Endodermal cell (in vitro differentiated cells): ENCODE measurements around the gene RXRA. TPM values are rescaled to one million over a fixed set of nuclear protein-coding genes. Genes with fewer than 3 reads are reported as not detected.
A peak's percentile ranks its signal among the peaks of the same experiment; 100 is the strongest.

ENCODE experiments used
- DNase-seq: peaks from one replicate; pipeline ENCODE4 v3.0.0-alpha.2; 2017
- H3K27ac ChIP-seq: 2 replicates; pipeline ENCODE4 v1.5.1; 2013; ENCODE audit warnings: mild to moderate bottlenecking, low read depth, low read length, moderate library complexity
- H3K27me3 ChIP-seq: 2 replicates; pipeline ENCODE4 v1.6.1; 2013; ENCODE audit warnings: mild to moderate bottlenecking, low read length, moderate library complexity; ENCODE audit not compliant: insufficient read depth, control insufficient read depth, poor library complexity, severe bottlenecking
- H3K36me3 ChIP-seq: 2 replicates; pipeline ENCODE4 v1.7.0; 2013; ENCODE audit warnings: mild to moderate bottlenecking, low read length, moderate library complexity; ENCODE audit not compliant: control insufficient read depth, insufficient read depth
- H3K4me1 ChIP-seq: one replicate; pipeline ENCODE4 v1.7.0; 2013; ENCODE audit warnings: low read length; ENCODE audit not compliant: control insufficient read depth, insufficient read depth
- H3K4me3 ChIP-seq: 2 replicates; pipeline ENCODE4 v1.5.1; 2013; ENCODE audit warnings: mild to moderate bottlenecking, low read length, moderate library complexity
- H3K9ac ChIP-seq: 2 replicates; pipeline ENCODE4 v1.6.1; 2013; ENCODE audit warnings: mild to moderate bottlenecking, low read length, moderate library complexity; ENCODE audit not compliant: poor library complexity, severe bottlenecking; ENCODE audit errors: extremely low read depth
- H3K9me3 ChIP-seq: 2 replicates; pipeline ENCODE4 v1.6.1; 2013; ENCODE audit warnings: mild to moderate bottlenecking, low read length, moderate library complexity; ENCODE audit not compliant: control insufficient read depth
- H3K27ac Mint-ChIP-seq: 2 replicates; pipeline ENCODE4 v1.8.0; 2020; ENCODE audit warnings: mixed read lengths
- H3K27me3 Mint-ChIP-seq: 2 replicates; pipeline ENCODE4 v1.8.0; 2021; ENCODE audit warnings: mild to moderate bottlenecking, mixed read lengths; ENCODE audit not compliant: insufficient read depth
- H3K36me3 Mint-ChIP-seq: 2 replicates; pipeline ENCODE4 v1.8.0; 2020; ENCODE audit warnings: low read depth, mixed read lengths
- H3K4me1 Mint-ChIP-seq: 2 replicates; pipeline ENCODE4 v1.8.0; 2020; ENCODE audit warnings: mixed read lengths
- H3K4me3 Mint-ChIP-seq: 2 replicates; pipeline ENCODE4 v1.8.0; 2020; ENCODE audit warnings: mild to moderate bottlenecking, moderate library complexity, mixed read lengths
- H3K9me3 Mint-ChIP-seq: 2 replicates; pipeline ENCODE4 v1.8.0; 2020; ENCODE audit warnings: mild to moderate bottlenecking, mixed read lengths
- WGBS, 2 experiments: methylation state at CpG; one replicate each; pipeline versions ENCODE4 v1.1.5 to v1.1.7; 2013; ENCODE audit warnings: missing lambda C conversion rate in 2 of 2, mixed read lengths in 1 of 2; ENCODE audit not compliant: insufficient coverage in 1 of 2, insufficient read length in 1 of 2; 5-methylcytosine and 5-hydroxymethylcytosine counted together
- total RNA-seq, 2 donors: library from RNA; stranded (reverse); fragmentation: NEBNext Ultra II Directional in 1 of 2; extraction: Animal tissue kit (Norgen Biotek cat#: 25700) in 1 of 2; gene quantifications; 2 replicates in 1 of 2; 3 replicates in 1 of 2; pipeline ENCODE4 v1.2.1, GENCODE V29; 2021
- TF ChIP-seq, protein P1 (sequence below): fragments of 200-600 bp; sonication (generic); conservative IDR thresholded peaks from 2 replicates; pipeline ENCODE4 v1.5.0; 2021; ENCODE audit warnings: antibody characterized with exemption, mild to moderate bottlenecking

Gene RXRA
- total RNA-seq, 2 donors from 2014 or later = 58.3 to 70.6 TPM

DNA sequence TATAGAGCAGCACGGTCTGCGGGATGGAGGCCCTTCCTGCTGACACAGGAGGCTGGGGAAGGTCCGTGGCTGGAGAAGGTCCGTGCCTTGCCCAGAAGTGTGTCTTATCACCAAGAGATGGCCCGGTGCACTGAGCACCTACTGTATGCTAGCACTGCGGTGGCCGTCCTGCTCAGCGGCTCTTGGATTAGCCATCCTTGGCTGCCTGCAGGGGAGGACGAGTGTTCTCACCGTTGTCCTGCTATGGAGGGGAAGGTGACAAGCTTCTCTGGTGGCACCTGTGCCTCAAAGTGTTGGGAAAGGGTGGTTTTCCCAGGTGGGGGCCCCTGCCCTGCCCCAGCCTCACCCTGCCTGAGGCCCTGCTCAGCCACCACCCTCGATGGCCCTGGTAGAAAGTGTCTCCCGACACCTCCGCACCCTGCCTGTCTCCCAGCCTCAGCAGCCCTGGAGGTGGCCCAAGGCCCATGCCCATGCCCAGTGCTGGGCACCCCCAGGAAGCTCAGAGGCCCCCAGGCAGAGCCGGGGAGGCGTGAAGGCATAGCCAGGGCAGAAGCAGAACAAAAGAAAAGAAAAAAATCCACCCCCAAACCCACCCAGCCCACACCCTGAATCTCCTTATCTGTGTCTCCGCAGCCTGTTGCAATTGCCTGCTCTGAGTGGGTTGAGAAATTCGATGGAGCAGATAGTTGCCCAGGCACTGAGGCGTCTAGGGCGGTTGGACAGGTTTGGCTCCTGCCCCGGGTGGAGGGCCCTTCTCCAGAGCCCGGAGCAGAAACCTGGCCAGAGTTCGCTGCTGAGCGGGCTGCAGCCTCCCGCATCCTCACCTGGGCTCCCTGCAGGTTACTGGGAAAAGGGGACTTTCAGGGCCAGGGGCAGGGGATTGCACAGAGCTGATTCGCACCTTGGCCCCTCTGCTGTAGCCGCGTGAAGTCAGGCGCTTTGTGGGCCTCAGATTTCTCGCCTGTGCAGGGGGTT is 30.5 kb downstream of the RXRA start:
- H3K27ac ChIP-seq = no peak overlapping the region

DNA sequence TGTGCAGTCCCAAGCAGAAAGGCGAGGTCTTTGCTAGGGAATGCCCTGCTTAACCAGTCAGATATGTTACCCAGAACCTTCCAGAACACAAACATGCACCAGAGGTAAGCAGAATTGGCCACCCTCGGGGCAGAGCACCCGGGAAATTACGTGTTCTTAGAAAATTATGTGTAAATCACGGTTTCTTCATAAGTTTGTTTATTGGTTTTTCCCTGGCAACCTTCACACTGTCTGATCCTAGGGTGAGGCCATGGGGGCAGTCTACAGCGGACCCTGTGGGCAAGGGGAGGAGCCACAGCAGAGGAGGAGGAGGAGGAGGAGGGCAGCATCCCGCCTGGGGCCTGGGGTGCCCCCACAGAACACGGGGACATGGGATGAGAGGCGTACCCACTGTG is 31.4 kb downstream of the RXRA start:
- Histone ChIP-seq H3K4me1 (peaks cover 9% of the 10 kb centered on the region), H3K27ac (no peak overlapping the region), H3K4me3 (no peak overlapping the region), H3K36me3 (no peaks in the 10 kb centered on the region), H3K9me3 (no peaks in the 10 kb centered on the region), H3K27me3 (no peaks in the 10 kb centered on the region), H3K9ac (no peak overlapping the region)
- WGBS, 2 experiments = 92 to 94% methylated on average over 6 to 9 of the region's 9 CpGs
- DNase-seq = no peak
- Mint-ChIP-seq H3K4me1 (peaks cover 19% of the 10 kb centered on the region), H3K9me3 (no peaks in the 10 kb centered on the region), H3K36me3 (no peaks in the 10 kb centered on the region), H3K27me3 (no peaks in the 10 kb centered on the region), H3K27ac (peak overlapping the region; percentile 55), H3K4me3 (no peak overlapping the region)
- TF ChIP-seq, protein P1, sequence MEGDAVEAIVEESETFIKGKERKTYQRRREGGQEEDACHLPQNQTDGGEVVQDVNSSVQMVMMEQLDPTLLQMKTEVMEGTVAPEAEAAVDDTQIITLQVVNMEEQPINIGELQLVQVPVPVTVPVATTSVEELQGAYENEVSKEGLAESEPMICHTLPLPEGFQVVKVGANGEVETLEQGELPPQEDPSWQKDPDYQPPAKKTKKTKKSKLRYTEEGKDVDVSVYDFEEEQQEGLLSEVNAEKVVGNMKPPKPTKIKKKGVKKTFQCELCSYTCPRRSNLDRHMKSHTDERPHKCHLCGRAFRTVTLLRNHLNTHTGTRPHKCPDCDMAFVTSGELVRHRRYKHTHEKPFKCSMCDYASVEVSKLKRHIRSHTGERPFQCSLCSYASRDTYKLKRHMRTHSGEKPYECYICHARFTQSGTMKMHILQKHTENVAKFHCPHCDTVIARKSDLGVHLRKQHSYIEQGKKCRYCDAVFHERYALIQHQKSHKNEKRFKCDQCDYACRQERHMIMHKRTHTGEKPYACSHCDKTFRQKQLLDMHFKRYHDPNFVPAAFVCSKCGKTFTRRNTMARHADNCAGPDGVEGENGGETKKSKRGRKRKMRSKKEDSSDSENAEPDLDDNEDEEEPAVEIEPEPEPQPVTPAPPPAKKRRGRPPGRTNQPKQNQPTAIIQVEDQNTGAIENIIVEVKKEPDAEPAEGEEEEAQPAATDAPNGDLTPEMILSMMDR = no peak

More for the DNA sequence above, 30.5 kb downstream of the RXRA start:
- Histone ChIP-seq H3K9me3 (no peaks in the 10 kb centered on the region), H3K36me3 (no peaks in the 10 kb centered on the region), H3K27me3 (no peaks in the 10 kb centered on the region), H3K9ac (no peak overlapping the region), H3K4me3 (no peak overlapping the region), H3K4me1 (peaks cover 9% of the 10 kb centered on the region)
- peak overlapping the region; percentile 55 for H3K27ac Mint-ChIP-seq
- H3K27me3 Mint-ChIP-seq = no peaks in the 10 kb centered on the region
- no peak for DNase-seq
- TF ChIP-seq, protein P1 = no peak
- H3K36me3 Mint-ChIP-seq = no peaks in the 10 kb centered on the region
- H3K4me3 Mint-ChIP-seq = no peak overlapping the region
- H3K4me1 Mint-ChIP-seq = peaks cover 19% of the 10 kb centered on the region
- WGBS, 2 experiments = 94 to 95% methylated on average over 13 to 29 of the region's 29 CpGs
- H3K9me3 Mint-ChIP-seq = no peaks in the 10 kb centered on the region

DNA sequence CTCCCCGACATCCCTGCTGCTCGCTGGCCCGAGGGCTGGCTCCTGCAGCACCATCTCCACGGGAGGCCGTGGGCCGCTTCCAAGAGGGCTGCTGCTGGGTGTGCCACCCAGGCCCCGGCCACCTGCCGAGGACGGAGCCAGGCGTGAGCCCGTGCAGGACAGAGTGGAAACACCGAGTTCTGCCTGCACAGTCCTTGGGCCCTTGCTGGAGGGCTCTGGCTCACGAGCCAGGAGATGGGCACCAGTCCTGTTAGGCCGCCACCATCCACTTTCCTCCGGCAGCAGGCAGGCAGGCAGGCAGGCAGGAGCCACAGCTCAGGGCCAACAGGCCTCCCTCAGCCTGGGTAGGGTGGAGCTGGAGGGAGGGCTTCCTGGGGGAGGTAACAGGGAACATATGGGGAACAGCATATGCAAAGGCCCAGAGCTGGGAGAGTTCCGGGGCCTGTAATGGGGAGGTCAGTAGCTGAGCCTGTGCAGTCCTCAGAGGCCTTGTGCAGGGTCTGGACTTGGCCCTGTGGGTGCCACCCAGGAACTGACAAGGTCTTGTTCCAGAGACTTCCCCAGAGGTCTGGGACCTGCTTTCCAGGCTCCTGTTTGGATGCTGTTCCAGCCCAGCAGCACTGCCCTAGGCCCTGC is 31.9 kb downstream of the RXRA start:
- H3K27me3 Mint-ChIP-seq = no peaks in the 10 kb centered on the region
- no peaks in the 10 kb centered on the region for H3K9me3 Mint-ChIP-seq
- Histone ChIP-seq H3K27ac (no peak overlapping the region), H3K36me3 (no peaks in the 10 kb centered on the region), H3K4me1 (peaks cover 9% of the 10 kb centered on the region), H3K27me3 (no peaks in the 10 kb centered on the region), H3K9ac (no peak overlapping the region), H3K9me3 (no peaks in the 10 kb centered on the region), H3K4me3 (no peak overlapping the region)
- no peak overlapping the region for H3K27ac Mint-ChIP-seq
- H3K4me3 Mint-ChIP-seq = no peak overlapping the region
- 94 to 100% methylated on average over 3 to 16 of the region's 16 CpGs for WGBS, 2 experiments
- DNase-seq = no peak
- no peaks in the 10 kb centered on the region for H3K36me3 Mint-ChIP-seq
- peaks cover 19% of the 10 kb centered on the region for H3K4me1 Mint-ChIP-seq
- TF ChIP-seq, protein P1 = no peak
